Cardiac fibroblast (primary cell): ENCODE data around the gene EXOC2.
A peak's percentile ranks its signal among the peaks of the same experiment; 100 is the strongest.

Experiments
- DNase-seq, 2 donors: peaks; one replicate each; pipeline versions ENCODE4 v3.0.0 to v3.0.0-alpha.2; 2010; ENCODE audit warnings: low read depth in 2 of 2
- H3K4me3 ChIP-seq, 2 donors: replicated peaks in 1 of 2; 1 replicate in 1 of 2; 2 replicates in 1 of 2; pipeline ENCODE4 v1.5.1; 2011; ENCODE audit warnings: low read depth in 2 of 2, low read length in 2 of 2, mild to moderate bottlenecking in 2 of 2, moderate library complexity in 1 of 2
- TF ChIP-seq, protein P1 (sequence below): IDR thresholded peaks from one replicate; pipeline ENCODE4 v1.5.1; 2011; ENCODE audit warnings: low read depth, mild to moderate bottlenecking, low read length, inconsistent platforms

The EXOC2 gene

DNA sequence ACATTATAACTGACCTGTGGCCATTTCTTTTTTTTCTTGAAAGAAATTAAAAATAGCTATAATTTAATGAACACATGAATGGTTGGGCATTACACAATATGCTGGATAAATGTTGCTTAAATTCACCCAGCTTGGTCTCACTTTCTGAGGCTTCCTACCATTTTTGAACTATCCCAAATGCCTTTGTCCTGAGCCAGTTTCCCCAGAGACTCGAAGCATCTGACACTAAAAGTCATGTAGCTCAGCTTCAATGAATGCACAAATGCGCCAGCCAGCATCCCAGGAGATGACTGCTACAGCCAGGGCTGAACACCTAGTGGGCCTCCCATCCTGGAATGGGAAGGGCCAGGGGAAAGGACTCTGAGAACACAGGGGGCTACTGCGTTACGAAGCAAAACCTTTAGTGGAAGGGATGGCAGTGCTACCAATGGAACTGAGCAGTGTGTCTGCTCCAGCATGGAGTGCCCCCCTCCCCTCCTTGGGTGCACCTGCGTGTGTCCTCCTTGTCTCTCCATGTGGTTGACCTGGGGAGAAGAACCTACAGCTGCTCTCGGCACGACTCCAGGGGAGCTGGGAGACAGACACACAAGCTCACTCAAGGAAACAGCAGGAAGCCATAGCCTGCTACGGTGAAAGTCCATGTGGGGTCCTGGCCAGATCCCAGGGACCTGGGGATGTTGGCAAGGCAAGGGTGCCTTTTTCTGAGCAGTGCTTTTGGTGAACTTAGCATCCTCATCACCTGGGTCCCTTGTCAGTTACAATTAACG is 240.5 kb downstream of the EXOC2 start:
- peak in 1 of 2 donors; percentile 39 for DNase-seq

GRCh38 chr6:451847-452246 is 241.1 kb downstream of the EXOC2 start:
- DNase-seq = no peak
- no peak overlapping the region for H3K4me3 ChIP-seq
- TF ChIP-seq, protein P1, sequence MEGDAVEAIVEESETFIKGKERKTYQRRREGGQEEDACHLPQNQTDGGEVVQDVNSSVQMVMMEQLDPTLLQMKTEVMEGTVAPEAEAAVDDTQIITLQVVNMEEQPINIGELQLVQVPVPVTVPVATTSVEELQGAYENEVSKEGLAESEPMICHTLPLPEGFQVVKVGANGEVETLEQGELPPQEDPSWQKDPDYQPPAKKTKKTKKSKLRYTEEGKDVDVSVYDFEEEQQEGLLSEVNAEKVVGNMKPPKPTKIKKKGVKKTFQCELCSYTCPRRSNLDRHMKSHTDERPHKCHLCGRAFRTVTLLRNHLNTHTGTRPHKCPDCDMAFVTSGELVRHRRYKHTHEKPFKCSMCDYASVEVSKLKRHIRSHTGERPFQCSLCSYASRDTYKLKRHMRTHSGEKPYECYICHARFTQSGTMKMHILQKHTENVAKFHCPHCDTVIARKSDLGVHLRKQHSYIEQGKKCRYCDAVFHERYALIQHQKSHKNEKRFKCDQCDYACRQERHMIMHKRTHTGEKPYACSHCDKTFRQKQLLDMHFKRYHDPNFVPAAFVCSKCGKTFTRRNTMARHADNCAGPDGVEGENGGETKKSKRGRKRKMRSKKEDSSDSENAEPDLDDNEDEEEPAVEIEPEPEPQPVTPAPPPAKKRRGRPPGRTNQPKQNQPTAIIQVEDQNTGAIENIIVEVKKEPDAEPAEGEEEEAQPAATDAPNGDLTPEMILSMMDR = no peak

More for the DNA sequence above, 240.5 kb downstream of the EXOC2 start:
- TF ChIP-seq, protein P1 = no peak
- H3K4me3 ChIP-seq = no peak overlapping the region

DNA sequence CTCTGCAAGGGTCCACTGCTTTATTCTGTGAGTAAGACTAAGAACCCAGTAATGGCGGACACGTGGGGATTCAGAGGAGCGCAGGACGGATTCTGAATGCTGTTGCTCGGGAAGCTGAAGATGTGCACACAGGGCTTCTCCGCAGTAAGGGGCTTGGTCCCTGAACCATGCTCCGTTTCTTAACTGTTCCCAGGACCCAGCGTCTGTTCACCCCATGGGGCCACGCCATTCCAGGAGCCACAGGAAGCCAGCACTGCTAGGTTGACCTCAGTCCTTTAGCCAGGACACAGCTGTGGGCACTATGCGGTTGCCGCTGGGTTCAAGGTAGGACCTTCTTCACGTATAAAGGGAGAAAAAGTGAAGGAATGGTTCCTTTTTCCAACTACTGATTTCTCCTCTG is 241.6 kb downstream of the EXOC2 start:
- TF ChIP-seq, protein P1 = no peak
- H3K4me3 ChIP-seq = no peak overlapping the region
- DNase-seq = no peak

DNA sequence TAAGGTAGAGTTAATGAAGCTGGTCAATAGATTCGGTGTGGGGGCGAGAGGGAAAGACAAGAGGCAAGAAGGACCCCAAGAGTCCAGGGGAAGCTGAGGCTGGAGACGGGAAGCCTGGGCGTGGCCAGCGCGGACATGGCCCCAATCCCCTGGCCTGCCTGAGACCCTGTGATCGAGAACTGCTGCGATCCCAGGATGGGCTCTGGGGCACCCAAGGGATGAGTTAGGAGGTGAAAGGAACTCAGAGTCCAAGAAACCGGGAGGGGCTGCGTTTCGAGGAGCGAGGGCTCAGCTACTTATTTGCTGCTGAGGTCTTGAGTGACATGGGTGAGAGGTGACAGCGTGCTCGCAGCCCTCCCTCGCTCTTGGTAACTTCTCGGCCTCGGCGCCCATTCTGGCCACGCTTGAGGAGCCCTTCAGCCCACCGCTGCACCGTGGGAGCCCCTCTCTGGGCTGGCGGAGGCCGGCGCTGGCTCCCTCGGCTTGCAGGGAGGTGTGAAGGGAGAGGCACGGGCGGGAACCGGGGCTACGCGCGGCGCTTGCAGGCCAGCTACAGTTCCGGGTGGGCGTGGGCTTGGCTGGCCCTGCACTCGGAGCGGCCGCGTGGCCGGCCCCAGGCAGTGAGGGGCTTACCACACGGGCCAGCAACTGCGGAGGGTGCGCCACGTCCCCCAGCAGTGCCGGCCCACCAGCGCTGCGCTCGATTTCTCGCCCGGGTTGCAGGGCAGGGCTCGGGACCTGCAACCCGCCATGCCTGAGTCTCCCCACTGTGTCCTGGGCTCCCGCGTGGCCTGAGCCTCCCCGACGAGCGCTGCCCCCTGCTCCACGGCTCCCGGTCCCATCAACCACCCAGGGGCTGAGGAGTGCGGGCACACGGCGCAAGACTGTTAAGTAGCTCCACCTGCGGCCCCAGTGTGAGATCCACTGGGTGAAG is 243.2 kb downstream of the EXOC2 start:
- no peak overlapping the region for H3K4me3 ChIP-seq
- no peak for DNase-seq
- TF ChIP-seq, protein P1 = no peak

- TF ChIP-seq, protein P1 = no peak
These were observed 243.9 kb downstream of the EXOC2 start for GRCh38 chr6:449057-449430.

DNA sequence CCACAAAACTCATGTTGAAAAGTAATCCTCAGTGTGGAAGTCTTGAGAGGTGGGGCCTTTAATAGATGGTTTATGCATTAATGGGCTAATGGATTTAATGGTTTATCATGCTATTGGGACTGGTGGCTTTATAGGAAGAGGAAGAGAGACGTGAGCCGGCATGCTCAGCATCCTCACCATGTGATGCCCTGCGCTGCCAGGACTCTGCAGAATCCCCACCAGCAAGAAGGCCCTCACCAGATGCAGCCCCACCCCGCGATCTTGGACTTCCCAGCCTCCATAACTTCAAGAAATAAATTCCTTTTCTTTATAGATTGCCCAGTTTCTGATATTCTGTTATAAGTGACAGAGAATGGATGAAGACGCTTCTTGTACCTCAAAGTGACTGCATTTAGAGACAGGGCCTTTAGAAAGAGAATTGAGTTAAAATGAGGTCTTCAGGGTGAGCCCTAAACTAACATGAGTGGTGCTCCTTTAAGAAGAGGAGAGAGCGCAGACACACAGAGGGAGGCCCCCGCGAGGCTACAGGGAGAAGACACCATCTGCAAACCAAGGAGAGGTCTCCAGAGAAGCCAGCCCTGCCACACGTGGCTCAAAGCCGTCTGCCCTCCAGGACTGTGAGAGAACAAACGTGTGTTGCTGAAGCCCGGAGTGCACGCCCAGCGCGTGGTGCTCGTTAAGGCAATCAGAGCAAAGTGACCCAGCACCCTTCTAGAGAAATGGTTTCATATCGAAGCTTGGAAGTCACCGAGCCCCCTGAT is 244.5 kb downstream of the EXOC2 start:
- no peak for DNase-seq
- H3K4me3 ChIP-seq = no peak overlapping the region
- TF ChIP-seq, protein P1 = no peak

More at GRCh38 chr6:449057-449430, 243.9 kb downstream of the EXOC2 start:
- H3K4me3 ChIP-seq = no peak overlapping the region
- no peak for DNase-seq
